ENCODE results near the gene TPK1.

Gene TPK1

GRCh38 chr7:144835652-144836544, at the start of gene TPK1:
Gene TPK1, minus strand, starts transcription at chr7:144836053. Its CDS starts 451 bp downstream, at chr7:144835602.
- Histone ChIP-seq H3K4me1 (ENCODE audit: insufficient read depth, low read length, severe bottlenecking) (peaks cover 18% of the 10 kb centered on the region), H2AFZ (ENCODE audit: low read length) (peak within 1 kb of the TSS; percentile 45; the same call in 1 of the 2 replicates), H3K27ac (ENCODE audit: low read depth, low read length, poor library complexity, severe bottlenecking) (peak within 1 kb of the TSS; percentile 53), H3F3A (ENCODE audit: insufficient read depth, low read length) (no peaks in the 10 kb centered on the region), H3K36me3 (ENCODE audit: insufficient read depth, low read length) (no peaks in the 10 kb centered on the region), H4K20me1 (ENCODE audit: insufficient read depth, low read length) (no peaks in the 10 kb centered on the region), H3K9me3 (ENCODE audit: low read length) (no peaks in the 10 kb centered on the region), H3K9me2 (ENCODE audit: low read depth, low read length) (no peaks in the 10 kb centered on the region), H3K4me3 (ENCODE audit: low read depth, low read length, poor library complexity, severe bottlenecking) (peak within 1 kb of the TSS; percentile 79), H3K27me3 (ENCODE audit: insufficient read depth, low read length) (no peaks in the 10 kb centered on the region), H3K79me2 (ENCODE audit: insufficient read depth, low read length) (no peaks in the 10 kb centered on the region), H3K4me2 (ENCODE audit: low read length) (peak within 1 kb of the TSS; percentile 86), H3K9ac (ENCODE audit: low read length) (peak within 1 kb of the TSS; percentile 81)
- no peak for TF ChIP-seq CTCF (IDR thresholded peaks at IDR 0.05; ENCODE audit: low read length)
- no peak for TF ChIP-seq EZH2 (IDR thresholded peaks at IDR 0.05; ENCODE audit: borderline replicate concordance, low read length)

GRCh38 chr7:144885478-144885877, 49.6 kb upstream of the TPK1 start:
- H3K36me3 ChIP-seq (ENCODE audit: insufficient read depth, low read length): no peaks in the 10 kb centered on the region

GRCh38 chr7:144884896-144885295, 49.0 kb upstream of the TPK1 start:
- H3F3A ChIP-seq (ENCODE audit: insufficient read depth, low read length): peaks cover 4% of the 10 kb centered on the region; the same call in 1 of the 2 replicates
- no peaks in the 10 kb centered on the region for H3K79me2 ChIP-seq (ENCODE audit: insufficient read depth, low read length)
- H3K4me3 ChIP-seq (ENCODE audit: low read depth, low read length, poor library complexity, severe bottlenecking): no peak overlapping the region
- no peak overlapping the region for H2AFZ ChIP-seq (ENCODE audit: low read length)
- no peaks in the 10 kb centered on the region for H3K4me1 ChIP-seq (ENCODE audit: insufficient read depth, low read length, severe bottlenecking)
- TF ChIP-seq CTCF (IDR thresholded peaks at IDR 0.05; ENCODE audit: low read length): no peak
- TF ChIP-seq EZH2 (IDR thresholded peaks at IDR 0.05; ENCODE audit: borderline replicate concordance, low read length): no peak
- no peak overlapping the region for H3K4me2 ChIP-seq (ENCODE audit: low read length)
- H3K27ac ChIP-seq (ENCODE audit: low read depth, low read length, poor library complexity, severe bottlenecking): no peak overlapping the region
- H3K9ac ChIP-seq (ENCODE audit: low read length): no peak overlapping the region
- no peaks in the 10 kb centered on the region for H3K9me3 ChIP-seq (ENCODE audit: low read length)
- H3K27me3 ChIP-seq (ENCODE audit: insufficient read depth, low read length): no peaks in the 10 kb centered on the region
- no peaks in the 10 kb centered on the region for H4K20me1 ChIP-seq (ENCODE audit: insufficient read depth, low read length)
- no peaks in the 10 kb centered on the region for H3K36me3 ChIP-seq (ENCODE audit: insufficient read depth, low read length)
- H3K9me2 ChIP-seq (ENCODE audit: low read depth, low read length): no peaks in the 10 kb centered on the region

More at GRCh38 chr7:144885478-144885877, 49.6 kb upstream of the TPK1 start:
- Histone ChIP-seq H3K9me3 (ENCODE audit: low read length) (no peaks in the 10 kb centered on the region), H3K4me2 (ENCODE audit: low read length) (no peak overlapping the region), H3K9ac (ENCODE audit: low read length) (no peak overlapping the region), H3K27me3 (ENCODE audit: insufficient read depth, low read length) (no peaks in the 10 kb centered on the region), H2AFZ (ENCODE audit: low read length) (no peak overlapping the region), H3K79me2 (ENCODE audit: insufficient read depth, low read length) (no peaks in the 10 kb centered on the region), H3K4me3 (ENCODE audit: low read depth, low read length, poor library complexity, severe bottlenecking) (no peak overlapping the region), H4K20me1 (ENCODE audit: insufficient read depth, low read length) (no peaks in the 10 kb centered on the region), H3K27ac (ENCODE audit: low read depth, low read length, poor library complexity, severe bottlenecking) (no peak overlapping the region), H3K4me1 (ENCODE audit: insufficient read depth, low read length, severe bottlenecking) (no peaks in the 10 kb centered on the region), H3F3A (ENCODE audit: insufficient read depth, low read length) (peaks cover 4% of the 10 kb centered on the region; the same call in 1 of the 2 replicates), H3K9me2 (ENCODE audit: low read depth, low read length) (no peaks in the 10 kb centered on the region)
- TF ChIP-seq EZH2 (IDR thresholded peaks at IDR 0.05; ENCODE audit: borderline replicate concordance, low read length) (no peak), CTCF (IDR thresholded peaks at IDR 0.05; ENCODE audit: low read length) (no peak)

All from OCI-LY1 (cell line).